ENCODE measurements around the gene GALNT6.

DNA sequence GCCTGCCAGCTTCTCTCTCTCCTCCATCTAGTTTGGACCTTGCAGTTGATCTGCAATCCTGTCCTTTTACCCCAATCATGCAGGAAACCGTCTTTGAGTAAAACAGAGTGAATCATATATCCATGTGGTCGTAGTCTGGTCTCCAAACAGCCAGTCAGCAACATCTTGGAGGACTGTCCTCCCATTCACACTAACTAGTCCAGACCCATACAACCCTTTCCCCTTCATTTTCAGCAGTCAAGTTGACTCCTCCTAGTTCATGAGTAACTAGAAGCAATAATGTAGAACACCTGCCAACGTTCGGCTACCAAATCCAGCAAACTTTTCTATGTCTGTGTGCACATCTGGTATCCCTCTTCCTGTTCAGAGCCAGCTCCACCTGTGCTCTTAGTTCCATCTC, 56.4 kb downstream of the GALNT6 start:
- TF ChIP-seq, protein P1, sequence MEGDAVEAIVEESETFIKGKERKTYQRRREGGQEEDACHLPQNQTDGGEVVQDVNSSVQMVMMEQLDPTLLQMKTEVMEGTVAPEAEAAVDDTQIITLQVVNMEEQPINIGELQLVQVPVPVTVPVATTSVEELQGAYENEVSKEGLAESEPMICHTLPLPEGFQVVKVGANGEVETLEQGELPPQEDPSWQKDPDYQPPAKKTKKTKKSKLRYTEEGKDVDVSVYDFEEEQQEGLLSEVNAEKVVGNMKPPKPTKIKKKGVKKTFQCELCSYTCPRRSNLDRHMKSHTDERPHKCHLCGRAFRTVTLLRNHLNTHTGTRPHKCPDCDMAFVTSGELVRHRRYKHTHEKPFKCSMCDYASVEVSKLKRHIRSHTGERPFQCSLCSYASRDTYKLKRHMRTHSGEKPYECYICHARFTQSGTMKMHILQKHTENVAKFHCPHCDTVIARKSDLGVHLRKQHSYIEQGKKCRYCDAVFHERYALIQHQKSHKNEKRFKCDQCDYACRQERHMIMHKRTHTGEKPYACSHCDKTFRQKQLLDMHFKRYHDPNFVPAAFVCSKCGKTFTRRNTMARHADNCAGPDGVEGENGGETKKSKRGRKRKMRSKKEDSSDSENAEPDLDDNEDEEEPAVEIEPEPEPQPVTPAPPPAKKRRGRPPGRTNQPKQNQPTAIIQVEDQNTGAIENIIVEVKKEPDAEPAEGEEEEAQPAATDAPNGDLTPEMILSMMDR (IDR thresholded peaks at IDR 0.05), result no peak
- TF ChIP-seq EZH2phosphoT487 (IDR thresholded peaks at IDR 0.05) (no peak), EZH2 (IDR thresholded peaks at IDR 0.05) (no peak)
